Brain microvascular endothelial cell (primary cell): ENCODE results near the gene DUSP1.

Source experiments
- DNase-seq: peaks from one replicate; pipeline ENCODE4 v3.0.0-alpha.2; 2020
- H3K27ac ChIP-seq: fragments of 250-450 bp; sonication (Bioruptor Pico); 2 replicates; pipeline ENCODE4 v1.5.1; 2020; ENCODE audit warnings: mild to moderate bottlenecking, moderate library complexity
- H3K27me3 ChIP-seq: fragments of 250-450 bp; sonication (Bioruptor Pico); replicated peaks from 2 replicates; pipeline ENCODE4 v1.5.1; 2020; ENCODE audit warnings: mild to moderate bottlenecking
- H3K36me3 ChIP-seq: fragments of 250-450 bp; sonication (Bioruptor Pico); replicated peaks from 2 replicates; pipeline ENCODE4 v1.5.1; 2020; ENCODE audit warnings: mild to moderate bottlenecking
- H3K4me3 ChIP-seq: 2 replicates; pipeline ENCODE4 v1.5.1; 2011; ENCODE audit warnings: low read depth, mild to moderate bottlenecking, control low read depth, low read length, moderate library complexity
- in situ Hi-C: cut with HindIII; loops from 2 replicates; pipeline ENCODE4 v1.10.0; 2017; ENCODE audit warnings: low sequenced_read_pairs, low pct_ligation_motif_present
- TF ChIP-seq, protein P1 (sequence below): IDR thresholded peaks from 2 replicates; pipeline ENCODE4 v1.5.1; 2011; ENCODE audit warnings: low read depth, mild to moderate bottlenecking, moderate library complexity, low read length, control low read depth, inconsistent platforms; ENCODE audit errors: missing control alignments

The DUSP1 gene

DNA sequence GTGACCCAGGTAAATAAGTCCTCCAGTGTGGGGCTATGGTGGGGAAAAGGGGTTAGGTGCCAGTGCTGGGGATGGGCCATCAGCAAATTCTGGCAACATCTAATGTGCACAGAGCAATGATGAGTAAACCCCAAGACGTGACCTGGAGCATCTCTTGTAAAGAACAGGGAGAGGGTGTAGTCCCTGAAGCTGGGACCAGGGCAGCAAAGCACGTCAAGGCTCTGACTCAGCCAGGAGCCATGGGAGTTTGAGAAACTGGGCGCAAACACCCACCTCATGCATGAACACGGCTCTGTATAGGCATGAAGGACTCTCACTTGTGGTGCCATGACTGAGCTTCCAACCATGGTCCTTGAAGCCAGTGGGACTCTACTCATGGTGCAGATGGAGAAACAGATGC lies 51.8 kb downstream of the DUSP1 start:
- no peak for DNase-seq
- no peak overlapping the region for H3K4me3 ChIP-seq
- in situ Hi-C loops, result no loop called here
- H3K36me3 ChIP-seq, result no peaks in the 10 kb centered on the region
- no peaks in the 10 kb centered on the region for H3K27me3 ChIP-seq
- TF ChIP-seq, protein P1, sequence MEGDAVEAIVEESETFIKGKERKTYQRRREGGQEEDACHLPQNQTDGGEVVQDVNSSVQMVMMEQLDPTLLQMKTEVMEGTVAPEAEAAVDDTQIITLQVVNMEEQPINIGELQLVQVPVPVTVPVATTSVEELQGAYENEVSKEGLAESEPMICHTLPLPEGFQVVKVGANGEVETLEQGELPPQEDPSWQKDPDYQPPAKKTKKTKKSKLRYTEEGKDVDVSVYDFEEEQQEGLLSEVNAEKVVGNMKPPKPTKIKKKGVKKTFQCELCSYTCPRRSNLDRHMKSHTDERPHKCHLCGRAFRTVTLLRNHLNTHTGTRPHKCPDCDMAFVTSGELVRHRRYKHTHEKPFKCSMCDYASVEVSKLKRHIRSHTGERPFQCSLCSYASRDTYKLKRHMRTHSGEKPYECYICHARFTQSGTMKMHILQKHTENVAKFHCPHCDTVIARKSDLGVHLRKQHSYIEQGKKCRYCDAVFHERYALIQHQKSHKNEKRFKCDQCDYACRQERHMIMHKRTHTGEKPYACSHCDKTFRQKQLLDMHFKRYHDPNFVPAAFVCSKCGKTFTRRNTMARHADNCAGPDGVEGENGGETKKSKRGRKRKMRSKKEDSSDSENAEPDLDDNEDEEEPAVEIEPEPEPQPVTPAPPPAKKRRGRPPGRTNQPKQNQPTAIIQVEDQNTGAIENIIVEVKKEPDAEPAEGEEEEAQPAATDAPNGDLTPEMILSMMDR, result no peak
- H3K27ac ChIP-seq, result no peak overlapping the region

DNA sequence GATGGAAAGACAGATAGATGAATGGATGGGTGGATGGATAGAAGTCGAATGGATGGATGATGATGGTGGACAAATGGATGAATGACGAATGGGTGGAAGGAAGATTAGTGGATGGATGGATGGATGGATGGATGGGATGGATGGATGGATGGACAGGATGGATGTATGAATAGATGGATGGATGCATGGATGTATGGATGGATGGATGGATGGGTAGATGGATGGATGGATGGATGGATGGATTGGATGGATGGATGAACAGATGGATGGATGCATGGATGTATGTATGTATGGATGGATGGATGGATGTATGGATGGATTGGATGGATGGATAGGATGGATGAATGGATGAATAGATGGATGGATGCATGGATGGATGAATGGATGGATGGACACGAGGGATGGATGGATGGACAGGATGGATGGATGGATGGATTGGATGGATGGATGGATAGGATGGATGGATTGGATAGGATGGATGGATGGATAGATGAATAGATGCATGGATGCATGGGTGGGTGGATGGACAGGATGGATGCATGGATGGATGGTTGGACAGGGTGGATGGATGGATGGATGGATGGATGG lies 52.4 kb downstream of the DUSP1 start:
- TF ChIP-seq, protein P1, result no peak
- H3K27me3 ChIP-seq, result no peaks in the 10 kb centered on the region
- in situ Hi-C loops, result no loop called here
- no peaks in the 10 kb centered on the region for H3K36me3 ChIP-seq
- no peak overlapping the region for H3K4me3 ChIP-seq
- DNase-seq, result no peak
- H3K27ac ChIP-seq, result no peak overlapping the region
